UCSD-AML1 (cell line): ENCODE results near the gene HMGA1.
"Not testable (repeated sequence)": the region's sequence is repeated elsewhere in the genome, so short reads cannot be mapped to it uniquely, and the experiment has no call there.

Experiments used
- DNase-seq: peaks from one replicate; lab custom pipeline; 2025; ENCODE audit not compliant: unreplicated experiment; lab: John Stamatoyannopoulos, UW

Gene HMGA1

DNA sequence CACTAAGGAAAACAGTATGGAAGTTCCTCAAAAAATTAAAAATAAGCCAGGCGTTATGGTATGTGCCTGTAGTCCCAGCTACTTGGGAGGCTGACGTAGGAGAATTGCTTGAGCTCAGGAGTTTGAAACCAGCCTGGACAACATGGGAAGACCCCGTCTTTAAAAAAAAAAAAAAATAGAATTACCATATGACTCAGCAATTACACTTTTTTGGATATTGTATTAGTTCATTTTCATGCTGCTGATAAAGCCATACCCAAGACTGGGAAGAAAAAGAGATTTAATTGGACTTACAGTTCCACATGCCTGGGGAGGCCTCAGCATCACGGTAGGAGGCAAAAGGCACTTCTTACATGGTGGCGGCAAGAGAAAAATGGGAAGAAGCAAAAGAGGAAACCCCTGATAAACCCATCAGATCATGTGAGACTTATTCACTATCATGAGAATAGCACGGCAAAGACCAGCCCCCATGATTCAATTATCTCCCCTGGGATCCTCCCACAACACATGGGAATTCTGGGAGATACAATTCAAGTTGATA, 22.9 kb downstream of the HMGA1 start:
- no peak for DNase-seq

DNA sequence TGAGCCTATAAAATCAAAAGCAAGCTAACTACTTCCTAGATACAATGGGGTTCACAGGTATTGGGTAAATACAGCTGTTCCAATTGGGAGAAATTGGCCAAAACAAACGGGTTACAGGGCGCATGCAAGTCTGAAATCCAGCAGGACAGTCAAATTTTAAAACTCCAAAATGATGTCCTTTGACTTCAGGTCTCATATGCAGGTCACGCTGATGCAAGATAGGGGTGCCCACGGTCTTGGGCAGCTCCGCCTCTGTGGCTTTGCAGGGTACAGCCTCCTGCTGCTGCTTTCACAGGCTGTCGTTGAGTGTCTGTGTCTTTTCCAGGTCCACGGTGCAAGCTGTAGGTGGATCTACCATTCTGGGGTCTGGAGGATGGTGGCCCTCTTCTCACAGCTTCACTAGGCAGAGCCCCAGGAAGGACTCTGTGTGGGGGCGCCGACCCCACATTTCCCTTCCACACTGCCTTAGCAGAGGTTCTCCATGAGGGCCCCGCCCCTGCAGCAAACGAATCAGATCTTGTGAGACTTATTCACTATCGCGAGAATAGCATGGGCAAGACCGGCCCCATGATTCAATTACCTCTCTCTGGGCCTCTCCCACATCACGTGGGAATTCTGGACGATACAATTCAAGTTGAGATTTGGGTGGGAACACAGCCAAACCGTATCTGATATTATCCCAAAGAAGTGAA, 24.0 kb downstream of the HMGA1 start:
- DNase-seq = no peak

DNA sequence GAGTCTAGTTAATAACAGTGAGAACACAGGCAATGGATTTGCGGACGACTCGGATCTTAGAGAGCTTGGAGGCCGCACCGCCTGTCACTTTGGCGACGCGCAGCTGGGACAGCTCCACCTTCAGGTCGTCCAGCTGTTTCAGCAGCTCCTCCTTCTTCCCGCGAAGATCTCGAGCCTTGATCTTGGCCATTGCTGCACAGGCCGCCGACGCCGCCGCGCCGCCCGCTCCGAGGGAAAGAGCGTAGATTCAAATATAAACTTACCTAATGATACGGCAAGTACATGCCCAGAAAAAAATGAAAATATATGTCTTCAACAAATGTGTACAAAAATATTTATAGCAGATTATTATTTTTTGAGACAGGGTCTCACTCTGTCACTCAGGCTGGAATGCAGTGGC, 26.8 kb downstream of the HMGA1 start:
- DNase-seq = not testable (repeated sequence)

- DNase-seq = no peak
Observed at GRCh38 chr6:34267746-34268145, 31.1 kb downstream of the HMGA1 start.

DNA sequence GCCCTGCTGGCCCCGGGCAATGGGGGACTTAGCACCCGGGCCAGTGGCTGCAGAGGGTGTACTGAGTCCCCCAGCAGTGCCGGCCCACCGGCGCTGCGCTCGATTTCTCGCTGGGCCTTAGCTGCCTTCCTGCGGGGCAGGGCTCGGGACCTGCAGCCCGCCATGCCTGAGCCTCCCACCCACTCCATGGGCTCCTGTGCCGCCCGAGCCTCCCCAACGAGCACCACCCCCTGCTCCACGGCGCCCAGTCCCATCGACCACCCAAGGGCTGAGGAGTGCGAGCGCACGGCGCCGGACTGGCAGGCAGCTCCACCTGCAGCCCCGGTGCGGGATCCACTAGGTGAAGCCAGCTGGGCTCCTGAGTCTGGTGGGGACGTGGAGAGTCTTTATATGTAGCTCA, 32.5 kb downstream of the HMGA1 start:
- not testable (repeated sequence) for DNase-seq

GRCh38 chr6:34269658-34270341, 33.1 kb downstream of the HMGA1 start:
- not testable (repeated sequence) for DNase-seq

DNA sequence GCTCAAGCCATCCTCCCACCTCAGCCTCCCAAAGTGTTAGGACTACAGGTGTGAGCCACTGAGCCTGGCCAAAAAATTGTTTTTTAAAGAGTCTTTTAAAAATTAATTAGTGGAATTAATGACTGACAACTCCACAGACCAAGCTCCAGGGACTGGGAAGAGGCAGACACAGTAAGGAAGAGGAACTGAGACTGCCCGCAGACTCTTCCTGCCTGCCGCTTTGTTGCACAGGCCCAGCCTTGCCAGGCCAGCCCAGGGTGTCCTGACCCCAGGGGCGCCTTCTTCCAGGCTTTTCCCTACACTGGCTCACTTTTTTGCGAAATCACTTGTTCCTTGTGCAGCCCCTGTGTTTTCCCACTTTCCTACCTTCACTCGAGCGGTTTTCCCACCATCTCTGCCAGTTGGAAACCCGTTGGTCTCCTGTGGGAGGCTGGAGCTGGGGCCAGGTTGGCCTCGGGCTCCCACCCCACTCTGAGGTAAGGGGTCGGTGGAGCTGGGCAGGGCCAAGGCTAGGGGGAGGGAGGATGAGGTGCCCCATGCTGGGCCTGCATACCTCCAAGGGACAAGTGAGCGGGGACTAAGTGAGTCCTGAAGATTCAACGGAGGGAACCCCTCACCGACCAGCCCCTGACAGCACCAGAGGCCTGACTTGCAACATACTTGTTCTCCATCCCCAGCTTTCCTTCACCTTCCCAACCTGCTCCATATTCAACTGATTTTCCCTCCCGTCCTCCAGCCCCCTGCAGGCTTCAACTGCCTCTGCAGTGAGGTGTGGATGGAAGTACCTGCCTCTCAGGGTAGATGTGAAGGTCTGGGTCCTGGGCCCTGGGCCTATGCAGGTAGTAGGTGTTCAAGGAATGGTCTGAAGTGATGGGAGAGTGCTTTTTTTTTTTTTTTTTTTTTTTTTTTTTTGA, 35.6 kb downstream of the HMGA1 start:
- peak; percentile 67 for DNase-seq

DNA sequence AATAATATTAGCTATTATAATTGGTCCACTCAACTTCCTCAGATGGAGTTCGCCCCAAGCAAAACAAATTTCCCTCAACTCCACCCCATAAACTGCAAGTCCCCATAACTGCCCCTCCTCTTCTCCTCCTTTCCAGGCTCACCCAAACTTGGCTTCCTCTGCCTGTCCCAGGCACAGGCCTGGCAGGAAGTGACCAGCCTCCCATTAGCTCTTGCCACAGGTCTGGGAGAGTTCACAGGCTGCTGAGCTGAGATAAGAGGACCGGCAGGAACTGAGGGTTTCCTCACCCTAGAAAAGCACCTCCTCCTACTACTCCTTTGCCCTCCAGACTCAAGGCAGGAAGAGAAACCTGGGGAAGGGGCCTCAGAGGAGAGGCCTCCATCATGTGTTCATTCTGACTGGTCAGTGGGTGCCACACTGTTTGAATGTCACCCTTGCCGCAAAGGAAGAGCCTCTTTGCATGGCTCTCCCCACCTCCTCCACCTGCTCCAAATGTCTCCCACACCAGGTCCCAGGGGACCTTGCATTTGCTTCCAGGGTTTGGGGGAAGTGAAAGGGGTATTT, 36.7 kb downstream of the HMGA1 start:
- peak; percentile 89 for DNase-seq

DNA sequence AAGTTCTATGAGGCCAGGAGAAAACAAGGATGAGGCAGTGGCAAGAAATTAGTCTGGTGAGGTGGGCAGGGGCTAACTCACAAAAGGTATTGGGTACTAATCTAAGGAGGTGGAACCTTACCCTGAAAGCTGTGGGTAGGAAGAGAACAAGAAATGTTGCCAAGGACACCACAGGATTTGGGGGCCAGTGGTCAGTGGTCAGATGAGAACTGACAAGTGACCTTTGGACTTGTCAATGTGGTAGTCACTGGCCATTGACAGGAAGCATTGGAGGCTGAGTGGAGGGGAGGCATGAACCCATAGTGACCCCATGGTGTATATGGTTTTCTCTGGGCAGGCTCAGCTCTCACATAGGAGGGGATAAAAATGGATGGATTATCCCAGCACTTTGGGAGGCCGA, 37.5 kb downstream of the HMGA1 start:
- no peak for DNase-seq

DNA sequence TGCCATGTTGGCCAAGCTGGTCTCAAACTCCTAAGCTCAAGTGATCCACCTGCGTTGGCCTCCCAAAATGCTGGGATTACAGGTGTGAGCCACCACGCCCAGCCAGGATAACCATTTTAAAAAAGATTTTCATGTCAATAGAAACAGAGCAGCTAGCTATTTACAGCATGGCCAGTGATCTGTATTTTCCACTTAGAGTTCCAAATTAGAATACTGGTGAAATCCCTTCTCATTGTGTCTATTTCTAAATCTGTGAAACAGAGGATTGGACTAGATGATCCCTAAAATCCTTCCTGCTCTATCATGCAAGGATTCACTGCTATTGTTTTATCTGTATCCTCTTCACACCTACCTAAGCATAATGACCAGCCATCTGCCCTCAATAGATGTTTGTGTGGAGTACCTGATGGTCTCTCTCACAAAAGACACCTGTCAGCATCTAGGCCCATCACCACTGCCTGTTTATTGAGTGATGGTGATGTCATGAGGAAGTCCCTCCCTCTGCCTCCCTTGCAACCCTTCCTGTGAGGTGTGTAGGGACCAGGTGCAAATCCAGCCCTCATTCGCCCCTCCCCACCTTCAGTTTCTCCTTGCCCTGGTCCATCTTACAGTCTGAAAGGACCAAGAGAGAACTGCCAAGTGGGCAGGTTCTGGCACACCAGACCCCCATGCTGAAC, 38.6 kb downstream of the HMGA1 start:
- no peak for DNase-seq

- DNase-seq = no peak
Observed at GRCh38 chr6:34276191-34276590, 39.5 kb downstream of the HMGA1 start.

DNA sequence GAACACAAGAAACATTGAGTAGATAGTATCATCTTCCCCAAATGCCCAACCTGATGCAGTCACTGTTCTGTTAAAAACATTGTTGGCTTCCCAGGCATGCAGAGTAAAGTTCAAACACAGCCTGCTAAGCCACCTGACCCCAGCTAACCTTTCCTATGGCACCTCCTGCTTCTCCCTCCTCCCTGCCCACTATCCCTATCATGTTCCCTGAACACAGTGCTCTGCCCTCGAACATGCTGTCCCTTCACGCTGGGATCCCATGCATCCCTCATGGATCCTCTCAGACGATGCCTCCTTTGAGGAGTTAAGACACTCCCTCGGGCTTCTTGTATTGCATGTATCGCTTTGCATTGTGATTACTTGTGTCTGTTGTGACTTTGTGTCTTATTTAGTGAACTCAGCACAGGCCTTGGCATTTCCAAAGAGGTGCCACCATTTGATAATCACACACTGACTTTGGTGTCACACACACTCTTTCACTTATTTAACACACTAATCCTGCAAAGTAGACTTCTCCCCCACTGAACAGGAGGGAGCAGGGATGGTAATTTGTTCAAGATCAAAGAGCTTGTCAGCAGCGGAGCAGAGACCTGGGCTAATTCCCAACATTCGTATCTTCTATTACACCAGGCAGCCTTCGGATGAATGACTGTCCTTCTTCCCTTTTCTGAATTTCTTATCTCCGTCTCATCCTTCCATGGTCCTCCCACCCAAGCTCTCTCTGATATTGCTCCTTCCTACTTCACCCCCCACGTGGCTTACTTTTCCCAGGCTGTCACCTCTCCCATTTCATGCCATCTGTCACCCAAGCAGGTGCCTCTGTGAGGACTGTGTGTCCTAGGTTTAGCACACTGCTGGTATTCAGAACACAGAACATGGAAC, 40.4 kb downstream of the HMGA1 start:
- no peak for DNase-seq

DNA sequence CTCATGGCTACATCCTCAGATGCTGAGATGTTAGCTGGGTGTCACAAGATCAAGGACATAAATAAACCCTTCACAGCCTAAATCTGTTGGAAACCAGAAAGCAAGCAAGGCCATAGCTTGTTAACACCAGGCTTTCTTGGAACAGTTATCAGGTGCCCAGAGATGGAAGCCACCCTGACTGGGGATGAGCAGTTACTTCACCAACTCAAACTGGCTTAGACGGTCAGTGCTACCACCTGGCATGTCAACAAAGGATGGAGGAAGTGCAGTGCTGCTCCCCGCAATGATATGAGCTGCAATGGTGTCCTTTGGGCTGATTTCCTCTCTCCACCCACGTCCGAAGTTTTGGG, 41.1 kb downstream of the HMGA1 start:
- no peak for DNase-seq

GRCh38 chr6:34278833-34279232, 42.2 kb downstream of the HMGA1 start:
- no peak for DNase-seq

DNA sequence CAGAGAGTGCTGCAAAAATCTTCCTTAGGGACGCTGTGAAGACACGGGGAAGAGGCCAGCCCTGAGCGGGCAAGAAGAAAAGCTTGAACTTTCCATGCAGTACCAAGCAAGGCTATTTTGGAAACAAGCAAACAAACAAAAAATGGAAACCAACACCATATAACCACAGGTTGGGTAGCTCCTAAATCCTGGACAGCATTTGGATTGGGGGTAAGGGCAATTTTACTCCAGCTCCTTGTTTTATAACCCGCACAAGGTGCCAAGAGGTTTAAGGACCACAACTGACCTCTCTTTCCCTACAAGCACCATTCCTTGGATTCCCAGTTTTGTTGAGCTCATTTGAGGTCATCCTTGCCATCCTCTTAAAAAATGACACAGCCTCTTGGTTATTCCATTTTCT, 43.5 kb downstream of the HMGA1 start:
- no peak for DNase-seq

- DNase-seq = no peak
Observed at GRCh38 chr6:34281702-34282334, 45.1 kb downstream of the HMGA1 start.

GRCh38 chr6:34284563-34285447, 48.1 kb downstream of the HMGA1 start:
- DNase-seq = peak; percentile 82

GRCh38 chr6:34285448-34286164, 48.9 kb downstream of the HMGA1 start:
- DNase-seq = no peak
